Stimulated activated CD4-positive, alpha-beta T cell treated with anti-CD3 and anti-CD28 coated beads, Interleukin-4, amount 100 ng/mL, for 1 hour (primary cell): ENCODE data around the gene ADAMTSL5.
"Not testable (repeated sequence)": the region's sequence is repeated elsewhere in the genome, so short reads cannot be mapped to it uniquely, and the experiment has no call there.

ENCODE experiments used
- DNase-seq: peaks from one replicate; pipeline ENCODE4 v3.0.0-alpha.2; 2020

ADAMTSL5 gene

GRCh38 chr19:1511318-1512317 is 1.2 kb downstream of the ADAMTSL5 start:
- no peak for DNase-seq

DNA sequence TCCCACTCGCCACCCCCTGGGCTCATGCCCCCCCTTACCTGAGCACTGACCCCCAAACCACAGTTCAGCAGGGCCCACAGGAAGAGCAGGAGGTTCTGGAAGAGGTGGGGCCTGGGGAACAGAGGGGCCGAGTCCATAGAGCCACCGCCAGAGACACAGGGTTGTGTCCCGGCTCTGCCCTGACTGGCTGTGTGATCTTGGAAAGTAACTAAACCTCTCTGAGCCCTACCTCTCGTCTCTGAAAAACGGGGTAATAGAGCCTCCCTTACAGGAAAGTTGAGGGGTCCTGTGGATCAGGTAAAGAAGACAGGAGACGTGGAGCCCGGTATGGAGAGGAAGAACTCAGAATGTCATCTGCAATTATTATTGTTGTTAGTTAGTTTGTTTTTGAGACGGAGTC is 2.0 kb downstream of the ADAMTSL5 start:
- DNase-seq = no peak

DNA sequence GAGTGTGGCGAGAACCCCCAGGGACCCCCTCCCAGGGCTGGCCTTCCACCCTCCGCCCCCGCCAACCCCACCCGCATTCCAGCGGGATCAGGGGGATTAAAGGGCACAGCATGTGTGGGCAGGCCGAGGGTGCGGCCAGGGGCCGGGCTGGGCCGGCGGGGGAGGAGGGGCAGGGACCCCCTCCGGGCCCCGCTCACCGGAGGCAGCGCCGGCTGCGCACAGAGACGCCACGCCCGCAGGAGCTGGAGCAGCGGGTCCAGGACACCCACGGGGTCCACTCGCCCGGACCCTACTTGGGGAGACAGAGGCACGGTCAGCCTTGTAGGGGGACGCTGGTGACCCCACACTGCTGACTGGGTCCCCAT is 2.4 kb downstream of the ADAMTSL5 start:
- no peak for DNase-seq

DNA sequence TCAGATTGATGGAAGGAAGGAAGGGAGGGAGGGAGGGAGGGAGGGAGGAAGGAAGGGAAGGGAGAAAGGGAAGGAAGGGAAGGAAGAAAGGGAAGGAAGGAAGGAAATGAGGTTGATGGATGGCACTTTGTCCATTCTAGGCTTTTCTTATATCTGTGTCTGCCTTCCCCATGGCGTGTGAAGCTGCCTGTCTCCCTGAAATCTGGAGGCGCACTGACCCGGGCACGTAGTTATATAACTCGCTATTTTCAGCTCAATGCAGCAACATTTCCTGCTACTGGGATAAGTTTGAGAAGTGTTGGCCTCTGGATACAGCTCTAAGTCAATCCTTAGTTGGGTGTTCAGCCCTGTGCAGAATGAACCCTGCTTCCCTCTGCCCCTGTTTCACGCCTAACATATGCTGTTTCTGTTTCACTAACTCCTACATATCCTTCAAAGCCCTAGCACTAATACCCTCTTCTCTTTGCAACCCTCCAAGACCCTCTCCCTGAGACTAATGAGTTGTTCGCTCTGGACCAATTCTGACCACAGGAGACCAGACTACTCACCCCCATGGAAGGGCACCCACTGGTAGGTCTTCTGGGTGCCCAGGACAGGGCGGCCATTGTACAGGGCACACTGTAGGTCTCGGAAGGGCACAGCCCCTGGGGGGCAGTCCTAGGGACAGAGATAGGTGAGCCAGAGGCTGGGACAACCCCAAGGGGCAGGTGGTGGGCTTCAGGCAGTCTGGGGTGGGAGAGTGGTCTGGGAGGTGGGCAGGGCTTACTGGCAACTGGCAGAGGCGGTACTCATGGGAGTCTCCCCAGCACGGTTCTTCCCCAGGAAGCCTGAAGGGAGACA is 3.0 kb downstream of the ADAMTSL5 start:
- no peak for DNase-seq

DNA sequence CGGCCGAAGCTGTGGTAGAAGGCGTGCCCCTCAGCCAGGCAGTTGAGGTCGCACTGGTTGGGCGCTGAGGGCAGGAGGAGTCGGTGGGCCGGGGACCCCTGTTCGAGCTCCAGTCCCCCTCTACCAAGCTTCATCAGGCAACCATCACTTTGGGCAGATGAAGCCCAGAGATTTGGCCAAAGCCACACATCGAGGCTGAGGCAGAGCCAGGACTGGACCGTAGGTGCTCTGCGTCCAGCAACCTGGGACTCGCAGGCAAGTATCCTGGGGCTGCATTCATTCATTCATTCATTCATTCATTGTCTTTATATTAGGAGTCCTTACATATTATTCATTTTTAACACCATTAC is 4.3 kb downstream of the ADAMTSL5 start:
- DNase-seq = no peak

GRCh38 chr19:1507763-1508506 is 4.9 kb downstream of the ADAMTSL5 start:
- peak; percentile 89 for DNase-seq

DNA sequence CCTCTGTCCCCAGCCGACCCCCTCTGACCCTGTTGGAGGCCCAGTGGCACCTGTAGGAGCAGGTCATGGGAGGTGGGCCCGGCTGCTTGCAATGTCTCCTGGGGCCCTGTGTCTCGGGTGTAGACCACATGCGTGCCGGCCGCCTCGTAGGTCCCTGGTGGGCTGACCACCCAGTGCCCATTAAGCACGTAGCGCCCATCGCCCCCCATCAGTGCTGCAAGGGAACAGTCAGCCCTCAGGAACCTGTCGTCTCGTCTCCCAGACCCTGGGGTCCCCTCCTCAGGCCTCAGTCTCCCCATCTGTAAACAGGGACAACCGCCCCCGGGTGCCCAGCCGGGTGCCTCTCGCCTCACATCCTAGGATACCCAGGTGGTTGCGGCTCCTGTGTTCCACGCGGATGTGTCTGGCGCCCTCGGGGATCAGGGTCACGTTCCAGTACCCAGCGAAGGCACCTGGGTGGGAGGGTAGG is 5.6 kb downstream of the ADAMTSL5 start:
- no peak for DNase-seq

DNA sequence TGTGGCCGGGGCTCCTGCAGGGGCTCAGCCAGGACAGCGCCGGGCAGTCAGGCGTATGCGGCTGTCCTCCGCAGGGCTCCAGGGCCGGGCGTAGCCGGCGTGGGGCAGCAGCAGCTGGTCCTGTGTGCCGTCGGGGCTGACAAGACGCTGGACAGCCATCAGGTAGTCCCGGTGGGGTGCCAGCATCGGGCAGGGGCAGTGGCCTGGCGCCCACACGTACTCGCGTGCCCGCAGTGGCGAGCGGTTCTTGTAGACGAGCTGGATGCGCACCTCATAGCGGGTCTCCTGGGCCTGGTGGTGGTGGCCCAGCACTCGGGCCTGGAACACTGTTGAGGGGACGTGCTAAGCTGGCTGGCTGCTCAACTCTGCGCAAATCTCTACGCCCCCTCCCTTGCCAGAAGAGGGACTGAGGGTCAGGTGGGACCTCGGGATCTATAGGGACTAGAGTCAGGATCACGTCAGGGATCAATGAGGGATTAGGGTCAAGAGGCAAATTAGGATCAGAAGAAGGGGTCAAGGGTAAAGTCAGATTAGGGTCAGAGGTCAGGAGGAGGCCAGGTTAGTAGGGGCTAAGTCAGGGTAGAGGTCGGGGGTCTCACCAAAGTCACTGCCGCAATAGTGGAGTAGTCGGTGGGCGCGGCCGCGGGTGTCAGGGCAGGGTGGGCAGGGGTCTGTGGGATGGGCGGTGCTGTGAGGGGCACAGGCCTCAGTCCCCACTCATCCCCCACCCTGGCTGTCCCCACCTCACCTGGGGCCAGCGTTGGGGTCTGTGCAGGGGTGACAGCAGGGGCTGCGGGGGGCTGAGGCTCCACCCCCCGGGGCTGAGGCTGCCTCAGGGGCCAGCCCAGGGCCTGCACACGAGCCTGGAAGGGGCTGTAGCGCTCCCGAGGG is 6.6 kb downstream of the ADAMTSL5 start:
- DNase-seq = no peak

- no peak for DNase-seq
These were observed 7.8 kb downstream of the ADAMTSL5 start for GRCh38 chr19:1505012-1505411.

GRCh38 chr19:1503925-1504773 is 8.7 kb downstream of the ADAMTSL5 start:
- DNase-seq = no peak

DNA sequence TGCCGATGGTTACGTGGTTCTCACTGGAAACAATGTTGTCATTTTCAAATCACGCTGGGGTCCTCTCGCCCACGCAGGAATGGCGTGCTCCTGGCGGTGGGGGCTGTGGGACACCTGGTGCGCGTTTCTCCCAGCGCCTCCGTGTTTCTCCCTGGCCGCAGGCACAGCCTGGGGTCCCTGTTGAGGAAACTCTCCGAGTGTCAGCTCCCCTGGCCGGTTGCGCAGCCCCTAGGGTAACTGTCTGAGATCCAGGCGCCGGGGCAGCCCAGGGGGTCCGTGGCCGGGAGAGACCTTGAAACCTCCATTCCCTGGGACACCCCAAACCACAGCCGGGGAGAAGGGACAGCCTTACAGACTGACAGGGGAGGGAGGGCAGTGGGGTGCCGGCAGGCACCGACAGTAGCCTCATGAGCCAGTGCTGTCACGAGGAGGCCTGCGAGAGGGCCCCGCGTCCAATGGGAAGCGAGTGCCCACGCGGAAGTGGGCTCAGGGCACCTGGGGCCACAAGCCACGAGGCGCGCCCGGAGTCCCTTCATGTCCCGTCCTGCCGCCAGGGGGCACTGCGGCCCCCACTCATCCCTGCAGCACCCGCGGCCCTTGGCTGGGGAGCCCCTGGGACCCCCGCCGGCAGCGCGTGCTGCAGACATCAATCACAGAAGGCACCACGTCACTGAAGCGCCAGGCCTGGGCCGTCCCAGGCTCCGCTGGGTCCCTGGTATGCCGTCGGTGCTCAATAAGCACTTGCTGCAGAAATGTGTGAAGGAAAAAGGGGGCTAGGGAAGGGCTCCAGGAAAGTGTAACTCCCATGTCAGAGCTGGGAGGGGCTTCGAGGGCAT is 9.5 kb downstream of the ADAMTSL5 start:
- DNase-seq = peak; percentile 75

GRCh38 chr19:1502433-1503088 is 10.3 kb downstream of the ADAMTSL5 start:
- DNase-seq = no peak

GRCh38 chr19:1501200-1501595 is 11.6 kb downstream of the ADAMTSL5 start:
- no peak for DNase-seq

DNA sequence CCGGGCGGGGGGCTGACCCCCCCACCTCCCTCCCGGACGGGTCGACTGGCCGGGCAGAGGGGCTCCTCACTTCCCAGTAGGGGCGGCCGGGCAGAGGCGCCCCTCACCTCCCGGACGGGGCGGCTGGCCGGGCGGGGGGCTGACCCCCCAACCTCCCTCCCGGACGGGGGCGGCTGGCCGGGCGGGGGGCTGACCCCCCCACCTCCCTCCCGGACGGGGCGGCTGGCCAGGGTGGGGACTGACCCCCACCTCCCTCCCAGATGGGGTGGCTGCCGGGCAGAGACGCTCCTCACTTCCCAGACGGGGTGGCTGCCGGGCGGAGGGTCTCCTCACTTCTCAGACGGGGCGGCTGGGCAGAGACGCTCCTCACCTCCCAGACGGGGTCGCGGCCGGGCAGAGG is 13.6 kb downstream of the ADAMTSL5 start:
- DNase-seq = not testable (repeated sequence)

- no peak for DNase-seq
These were observed 15.1 kb downstream of the ADAMTSL5 start for GRCh38 chr19:1497578-1498235.

DNA sequence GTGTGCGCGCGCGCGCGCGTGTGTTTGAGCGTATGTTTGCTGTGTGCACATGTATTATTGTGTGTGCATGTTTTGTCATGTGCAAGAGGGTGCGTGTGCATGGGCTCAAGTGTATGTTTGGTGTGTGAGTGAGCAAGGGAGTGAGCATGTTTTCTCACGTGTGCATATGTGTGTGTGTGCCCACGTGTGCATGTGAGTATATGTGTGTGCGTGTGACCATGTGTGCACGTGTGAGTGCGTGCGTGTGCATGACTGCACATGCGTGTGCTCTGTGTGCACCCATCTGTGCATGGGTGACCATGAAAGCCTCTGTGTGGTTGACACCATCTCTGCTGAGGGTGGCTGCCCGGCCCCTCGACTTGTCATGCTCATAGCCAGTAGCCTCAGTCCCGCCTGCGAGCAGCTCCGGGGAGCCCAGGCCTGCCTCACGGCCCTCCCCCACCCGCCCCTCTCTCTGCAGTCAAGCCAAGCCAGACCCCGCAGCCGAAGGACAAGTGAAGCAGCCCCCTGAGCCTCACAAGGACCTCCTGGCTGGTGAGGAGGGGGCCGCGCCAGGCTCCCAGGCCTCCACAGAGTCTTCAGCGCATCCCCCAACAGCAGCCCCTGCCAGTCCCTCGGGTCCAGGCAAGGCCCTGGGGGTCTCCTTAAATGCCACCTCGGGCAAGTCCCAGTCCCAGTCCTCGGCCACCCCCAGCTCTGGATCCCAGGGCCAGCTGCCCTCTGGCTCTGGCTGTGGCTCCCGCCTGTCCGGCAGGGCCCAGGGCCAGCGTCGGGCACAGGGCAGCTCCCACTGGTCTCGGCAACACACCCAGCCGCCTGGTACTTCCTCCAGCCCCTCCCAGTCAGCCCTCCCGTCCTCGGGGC is 15.9 kb downstream of the ADAMTSL5 start:
- no peak for DNase-seq

- DNase-seq = no peak
These were observed 16.8 kb downstream of the ADAMTSL5 start for GRCh38 chr19:1495799-1496713.
